ENCODE measurements around the gene SORCS2.

DNA sequence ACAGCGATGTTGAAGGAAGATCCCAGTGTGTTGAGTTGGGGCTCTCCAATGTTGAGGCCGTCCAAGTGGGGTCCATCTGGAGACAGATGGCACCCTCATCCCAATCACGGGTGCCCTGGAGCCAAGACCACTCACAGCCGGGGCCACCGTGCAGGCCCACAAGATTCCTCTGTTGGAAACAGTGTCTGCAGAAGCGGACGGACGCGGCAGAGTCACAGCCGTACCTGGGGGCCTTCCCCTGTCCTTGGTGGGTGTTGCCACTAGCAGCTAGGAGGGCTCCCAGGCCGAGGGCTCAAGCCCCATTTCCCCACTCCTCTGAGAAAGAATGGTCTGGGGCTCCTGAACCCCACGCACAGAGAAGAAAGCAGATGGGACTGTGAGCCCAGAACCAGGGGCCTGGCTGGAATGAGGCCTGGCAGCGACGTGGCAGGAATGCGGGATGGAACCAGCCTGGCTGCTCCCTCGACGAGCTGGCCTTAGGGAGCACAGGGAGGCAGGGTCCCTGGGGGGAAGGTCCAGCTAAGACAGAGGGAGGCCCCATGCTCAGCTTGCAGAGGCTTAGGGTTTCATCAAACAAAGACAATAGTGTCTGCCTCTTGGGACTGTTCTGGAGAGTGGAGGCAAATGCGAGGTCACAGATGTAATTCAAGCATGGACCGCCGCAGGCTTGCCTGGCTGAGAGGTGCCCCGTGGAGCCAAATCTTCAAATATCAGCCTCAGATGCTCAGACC, 518.4 kb downstream of the SORCS2 start:
- TF ChIP-seq, protein P1, sequence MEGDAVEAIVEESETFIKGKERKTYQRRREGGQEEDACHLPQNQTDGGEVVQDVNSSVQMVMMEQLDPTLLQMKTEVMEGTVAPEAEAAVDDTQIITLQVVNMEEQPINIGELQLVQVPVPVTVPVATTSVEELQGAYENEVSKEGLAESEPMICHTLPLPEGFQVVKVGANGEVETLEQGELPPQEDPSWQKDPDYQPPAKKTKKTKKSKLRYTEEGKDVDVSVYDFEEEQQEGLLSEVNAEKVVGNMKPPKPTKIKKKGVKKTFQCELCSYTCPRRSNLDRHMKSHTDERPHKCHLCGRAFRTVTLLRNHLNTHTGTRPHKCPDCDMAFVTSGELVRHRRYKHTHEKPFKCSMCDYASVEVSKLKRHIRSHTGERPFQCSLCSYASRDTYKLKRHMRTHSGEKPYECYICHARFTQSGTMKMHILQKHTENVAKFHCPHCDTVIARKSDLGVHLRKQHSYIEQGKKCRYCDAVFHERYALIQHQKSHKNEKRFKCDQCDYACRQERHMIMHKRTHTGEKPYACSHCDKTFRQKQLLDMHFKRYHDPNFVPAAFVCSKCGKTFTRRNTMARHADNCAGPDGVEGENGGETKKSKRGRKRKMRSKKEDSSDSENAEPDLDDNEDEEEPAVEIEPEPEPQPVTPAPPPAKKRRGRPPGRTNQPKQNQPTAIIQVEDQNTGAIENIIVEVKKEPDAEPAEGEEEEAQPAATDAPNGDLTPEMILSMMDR (IDR thresholded peaks at IDR 0.05), result no peak
- no peak for TF ChIP-seq POLR2A (IDR thresholded peaks at IDR 0.05)

Measured in right lobe of liver (tissue), 4 donors.